ENCODE results near the gene MARK4.

MARK4 gene

DNA sequence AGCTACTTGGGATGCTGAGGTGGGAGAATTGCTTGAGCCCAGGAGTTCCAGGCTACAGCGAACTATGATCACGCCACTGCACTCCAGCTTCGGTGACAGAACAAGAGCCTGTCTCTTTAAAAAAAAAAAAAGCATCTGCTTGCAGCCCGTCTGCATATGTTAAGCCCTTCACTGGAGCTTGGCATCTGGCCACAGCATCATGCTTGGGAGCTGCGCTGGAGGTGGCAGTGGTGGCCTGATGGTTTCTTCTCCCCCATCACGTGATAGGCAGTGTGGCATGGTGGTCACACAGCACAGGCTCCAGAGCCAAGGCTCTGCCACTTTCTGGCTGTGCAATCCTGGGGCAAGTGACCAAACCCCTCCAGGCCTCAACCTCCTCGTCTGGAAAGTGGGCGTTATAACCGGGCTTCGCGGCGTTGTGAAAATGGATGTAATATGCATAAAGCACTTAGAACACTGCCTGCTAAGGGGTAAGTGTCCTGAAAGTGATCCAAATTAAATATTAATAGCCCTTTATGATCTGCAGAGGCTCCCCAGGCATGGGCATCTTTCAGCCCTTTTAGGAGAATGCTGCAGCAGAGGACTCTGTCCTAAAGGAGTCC lies 24.4 kb downstream of the MARK4 start:
- DNase-seq, result peak; percentile 16

DNA sequence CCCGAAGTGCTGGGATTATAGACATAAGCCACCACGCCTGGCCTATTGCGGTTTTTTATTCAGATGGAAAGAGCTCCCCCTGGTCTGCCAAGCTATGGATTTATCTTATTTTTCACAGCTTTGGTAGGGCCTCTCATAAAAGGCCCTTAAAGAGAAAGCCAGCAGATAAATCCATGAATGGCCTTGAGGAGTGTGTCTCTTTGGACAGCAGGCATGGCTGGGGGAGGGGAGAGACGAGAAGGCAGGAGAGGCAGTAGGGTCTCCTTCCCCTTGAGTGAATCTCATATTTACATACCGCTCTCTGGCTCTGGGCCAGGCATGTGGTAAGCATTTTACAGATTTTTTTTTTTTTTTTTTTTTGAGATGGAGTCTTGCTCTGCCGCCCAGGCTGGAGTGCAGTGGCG lies 25.2 kb downstream of the MARK4 start:
- DNase-seq, result peak; percentile 44

DNA sequence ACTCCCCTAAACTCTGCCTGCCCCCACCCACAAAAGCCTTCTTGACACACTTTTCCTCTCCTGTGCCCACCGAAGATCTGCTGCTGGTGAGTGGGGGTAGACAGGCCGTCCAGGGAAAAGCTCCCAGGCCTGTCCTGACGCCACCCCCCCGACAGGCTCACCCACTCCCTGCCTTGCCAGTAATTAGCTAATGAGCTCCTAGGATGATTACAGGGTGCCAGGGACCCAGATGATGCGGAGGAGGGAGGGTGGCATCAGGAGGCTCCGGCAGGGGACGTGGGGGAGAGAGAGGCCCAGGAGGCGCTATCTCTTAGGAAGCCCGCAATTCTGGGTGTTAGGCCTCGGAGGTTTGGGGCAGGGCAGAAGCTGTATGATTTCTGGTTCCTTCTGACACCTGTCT lies 27.0 kb downstream of the MARK4 start:
- no peak for DNase-seq

DNA sequence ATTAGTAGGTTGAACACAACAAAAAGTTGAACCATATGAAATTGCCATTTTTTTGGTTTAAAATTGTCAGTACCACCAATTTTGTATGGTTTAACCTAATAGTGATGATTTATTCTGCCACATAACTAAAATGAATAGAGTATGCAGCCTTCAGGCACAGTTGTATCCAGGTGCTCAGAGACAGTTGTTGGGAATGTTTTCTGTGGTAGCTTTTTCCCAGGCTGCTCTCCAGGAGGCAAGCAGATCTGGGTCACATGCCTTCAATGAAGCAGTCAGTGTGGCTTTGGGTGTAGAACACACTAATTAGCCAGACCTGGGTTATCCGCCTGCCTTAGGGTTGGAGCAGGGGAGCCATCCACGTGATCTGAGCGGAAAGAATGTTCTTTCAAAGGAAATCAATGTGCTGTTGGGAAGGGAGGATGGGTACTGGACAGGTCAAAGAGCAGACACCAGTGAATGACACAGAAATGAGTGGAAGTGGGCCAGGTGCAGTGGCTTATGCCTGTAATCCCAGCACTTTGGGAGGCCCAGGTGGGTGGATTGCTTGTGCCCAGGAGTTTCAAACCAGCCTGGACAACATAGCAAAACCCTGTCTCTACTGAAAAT lies 28.6 kb downstream of the MARK4 start:
- no peak for DNase-seq

DNA sequence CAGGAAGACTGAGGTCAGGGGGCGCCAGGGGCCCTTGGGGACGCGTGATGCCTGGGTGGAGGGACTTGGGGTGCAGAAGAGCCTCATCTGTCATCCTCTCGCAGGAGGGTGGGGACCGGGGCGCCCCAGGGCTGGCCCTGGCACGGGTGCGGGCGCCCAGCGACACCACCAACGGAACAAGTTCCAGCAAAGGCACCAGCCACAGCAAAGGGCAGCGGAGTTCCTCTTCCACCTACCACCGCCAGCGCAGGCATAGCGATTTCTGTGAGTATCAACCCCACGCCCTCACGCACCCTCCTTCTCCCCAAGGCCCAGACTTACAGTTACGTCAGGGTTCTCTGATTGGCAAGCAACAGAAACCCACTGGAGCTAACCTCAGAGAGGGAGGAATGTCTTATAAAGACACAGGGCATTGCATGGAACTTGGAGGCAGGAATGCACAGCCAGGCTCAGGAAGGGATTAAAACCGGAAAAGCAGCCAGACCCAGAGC lies 29.4 kb downstream of the MARK4 start:
- DNase-seq, result no peak

DNA sequence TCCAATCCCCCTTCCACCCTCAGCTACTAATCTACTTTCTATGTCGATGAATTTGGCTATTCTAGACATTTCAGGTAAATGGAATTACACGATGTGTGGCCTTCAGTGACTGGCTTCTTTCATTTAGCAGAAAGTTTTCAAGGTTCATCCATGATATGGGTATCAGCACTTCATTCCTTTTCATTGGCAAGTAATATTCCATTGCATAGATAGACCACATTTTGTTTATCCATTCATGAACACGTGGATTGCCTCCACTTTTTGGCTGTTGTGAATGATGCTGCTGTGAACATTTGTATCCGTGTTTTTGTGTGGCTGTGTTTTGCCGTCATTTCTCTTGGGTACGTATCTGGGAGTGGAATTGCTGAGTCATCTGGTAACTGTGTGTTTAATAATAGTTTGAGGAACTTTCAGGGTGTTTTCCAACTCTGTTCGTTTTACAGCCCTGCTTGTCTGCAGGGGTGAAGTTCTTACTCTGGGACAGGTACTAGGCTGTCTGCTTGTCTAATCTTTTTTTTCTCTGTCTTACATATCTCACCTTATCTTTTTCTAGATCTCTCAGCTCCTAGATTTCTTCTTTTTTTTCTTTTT lies 32.5 kb downstream of the MARK4 start:
- no peak for DNase-seq

DNA sequence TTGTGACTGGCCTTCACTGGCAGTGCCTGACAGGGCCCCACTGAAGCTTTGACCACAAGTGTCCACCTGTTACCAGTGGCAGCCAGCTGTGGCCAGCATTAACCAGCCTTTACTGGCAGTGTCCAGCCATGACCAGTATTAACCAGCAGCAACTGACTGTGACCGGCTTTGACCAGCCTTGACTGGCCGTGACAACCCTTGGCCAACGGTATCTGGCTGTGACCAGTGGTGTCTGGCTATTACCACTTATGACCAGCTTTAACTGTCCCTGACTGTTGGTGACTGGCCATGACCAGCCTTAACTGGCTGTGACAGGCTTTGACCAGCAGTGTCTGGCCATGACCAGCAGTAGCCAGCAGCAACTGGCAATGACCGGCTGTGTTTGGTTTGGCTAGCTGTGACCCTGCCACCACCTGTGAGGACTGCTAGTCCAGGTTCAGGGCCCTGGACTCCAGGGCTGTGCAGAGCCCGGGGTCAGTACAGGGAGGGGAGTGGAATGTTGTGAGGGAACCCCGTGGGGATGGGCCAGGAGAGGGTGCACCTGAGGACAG lies 39.4 kb downstream of the MARK4 start:
- no peak for DNase-seq

DNA sequence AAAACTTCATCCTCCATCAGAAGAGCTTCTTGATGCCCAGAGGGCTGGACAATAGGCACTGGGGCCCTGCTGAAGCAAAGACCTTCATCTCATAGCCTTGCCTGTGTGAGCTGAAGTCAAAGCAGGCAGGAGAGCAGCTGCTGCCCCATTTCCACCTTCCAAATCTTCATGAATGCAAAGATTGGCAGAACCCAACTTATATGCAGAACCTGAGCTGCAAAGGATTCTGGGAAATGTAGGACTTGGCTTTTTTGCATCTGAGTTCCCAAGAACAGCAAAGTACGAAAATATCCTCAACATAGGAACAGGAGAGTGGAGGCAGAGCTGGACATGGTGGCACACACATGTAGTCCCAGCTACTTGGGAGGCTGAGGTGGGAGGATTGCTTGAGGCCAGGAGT lies 40.8 kb downstream of the MARK4 start:
- DNase-seq, result no peak

DNA sequence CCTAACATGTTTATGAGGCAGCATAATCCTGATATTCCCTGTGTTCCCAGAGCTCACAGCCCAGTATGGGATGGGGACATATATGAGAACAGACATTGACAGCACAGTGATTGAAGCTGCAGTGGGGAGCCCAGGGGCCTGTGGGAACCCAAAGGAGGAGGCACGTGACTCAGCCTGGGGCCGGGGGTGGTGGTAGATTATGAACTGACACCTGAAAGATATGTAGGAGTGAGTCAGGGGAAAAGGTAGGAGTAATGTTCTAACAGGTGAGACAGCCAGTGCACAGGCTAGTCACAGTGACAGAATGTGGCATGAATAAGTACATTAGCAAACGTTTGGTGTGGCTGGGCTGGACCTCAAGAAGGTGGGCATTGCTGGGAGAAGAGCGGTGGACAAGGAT lies 42.6 kb downstream of the MARK4 start:
- DNase-seq, result no peak

DNA sequence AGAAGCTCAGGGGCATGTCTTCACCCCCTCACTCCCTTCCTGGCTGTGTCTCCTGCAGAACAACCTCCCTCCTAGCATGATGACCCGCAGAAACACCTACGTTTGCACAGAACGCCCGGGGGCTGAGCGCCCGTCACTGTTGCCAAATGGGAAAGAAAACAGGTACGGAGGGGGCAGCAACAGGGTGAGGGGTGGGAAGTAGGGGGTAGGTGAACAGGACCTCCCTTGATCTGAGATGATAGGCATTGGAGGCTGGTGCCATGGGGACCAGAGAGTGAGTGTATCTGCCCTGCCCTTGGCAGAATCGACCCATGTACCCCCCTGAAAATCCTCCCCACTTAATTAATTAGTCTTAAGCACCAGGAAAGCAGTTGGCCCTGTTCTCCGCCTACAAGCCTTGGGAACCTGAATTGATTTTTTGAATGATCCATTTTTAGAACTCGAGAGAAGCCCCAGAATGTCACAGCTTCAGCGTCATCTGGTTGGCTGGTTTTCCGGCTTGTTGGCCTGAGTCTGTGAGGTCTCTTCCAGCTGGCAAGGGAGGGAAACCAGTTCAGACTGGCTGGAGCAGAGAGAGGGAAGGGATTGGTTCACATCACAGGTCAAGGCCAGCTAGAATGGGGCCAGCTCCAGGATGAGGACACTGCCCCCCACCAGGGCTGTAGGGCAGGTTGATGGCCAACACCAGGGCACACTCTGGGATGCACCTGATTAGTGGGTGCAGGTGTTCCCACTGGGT lies 43.4 kb downstream of the MARK4 start:
- DNase-seq, result no peak

DNA sequence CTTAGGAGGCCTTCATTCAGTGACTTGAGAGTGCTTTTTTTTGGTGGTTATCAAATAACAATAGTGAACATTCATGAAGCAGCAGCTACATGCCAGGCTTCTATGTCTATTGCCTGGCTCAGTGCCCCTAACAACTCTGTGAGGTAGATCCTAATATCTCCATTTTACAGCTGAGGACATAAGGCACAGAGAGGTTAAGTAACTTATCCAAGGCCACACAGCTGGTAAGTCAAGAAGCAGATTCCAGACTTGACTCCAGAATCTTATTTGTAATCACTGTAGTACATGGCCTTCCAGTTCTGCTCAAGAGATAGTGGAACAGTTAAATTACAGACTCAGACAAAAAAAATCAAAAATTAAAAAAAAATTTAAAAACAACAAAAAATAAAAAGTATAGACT lies 44.8 kb downstream of the MARK4 start:
- DNase-seq, result no peak

DNA sequence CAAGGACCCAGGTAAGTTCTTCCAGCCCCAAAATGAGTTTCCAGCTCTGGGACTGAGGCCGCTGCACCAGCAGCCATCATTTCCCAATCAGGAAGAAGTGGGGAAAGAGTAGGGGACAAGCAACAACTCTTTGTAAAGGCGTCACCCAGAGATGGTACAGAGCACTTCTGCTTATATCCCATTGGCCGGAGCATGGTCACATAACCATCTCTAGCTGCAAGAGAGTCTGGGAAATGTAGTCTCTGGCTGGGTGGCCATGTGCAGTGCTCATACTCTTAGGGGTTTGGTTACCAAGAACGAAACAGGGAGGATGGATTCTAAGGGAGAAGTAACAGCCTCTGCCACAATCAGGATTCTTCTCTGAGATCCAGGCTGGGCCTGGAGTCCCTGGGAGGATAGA lies 45.3 kb downstream of the MARK4 start:
- no peak for DNase-seq

DNA sequence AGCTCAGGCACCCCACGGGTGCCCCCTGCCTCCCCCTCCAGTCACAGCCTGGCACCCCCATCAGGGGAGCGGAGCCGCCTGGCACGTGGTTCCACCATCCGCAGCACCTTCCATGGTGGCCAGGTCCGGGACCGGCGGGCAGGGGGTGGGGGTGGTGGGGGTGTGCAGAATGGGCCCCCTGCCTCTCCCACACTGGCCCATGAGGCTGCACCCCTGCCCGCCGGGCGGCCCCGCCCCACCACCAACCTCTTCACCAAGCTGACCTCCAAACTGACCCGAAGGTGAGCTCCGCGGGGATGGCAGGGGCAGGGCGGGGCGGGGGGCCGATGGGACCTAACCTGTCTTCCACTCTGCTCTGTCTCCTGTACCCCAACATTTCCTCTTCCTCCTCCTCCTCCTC lies 46.6 kb downstream of the MARK4 start:
- DNase-seq, result no peak

DNA sequence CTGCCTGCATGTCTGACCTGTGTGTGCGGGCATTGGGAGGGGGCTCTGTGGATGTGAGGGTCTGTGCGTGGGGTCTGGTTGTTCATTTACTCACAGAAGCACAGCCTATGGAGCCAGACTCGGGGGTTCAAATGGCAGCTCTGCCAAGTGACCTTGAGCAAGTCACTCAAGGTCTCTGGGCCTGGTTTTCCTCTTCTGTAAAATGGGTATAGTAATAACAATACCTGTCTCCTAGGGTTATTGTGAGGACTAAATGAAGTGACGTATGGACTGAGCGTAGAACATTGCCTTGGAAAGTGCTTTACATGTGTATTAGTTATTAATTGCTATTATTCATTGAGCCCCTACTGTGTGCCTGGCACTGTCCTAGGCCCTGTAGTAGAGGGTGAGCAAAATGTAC lies 47.2 kb downstream of the MARK4 start:
- DNase-seq, result no peak

DNA sequence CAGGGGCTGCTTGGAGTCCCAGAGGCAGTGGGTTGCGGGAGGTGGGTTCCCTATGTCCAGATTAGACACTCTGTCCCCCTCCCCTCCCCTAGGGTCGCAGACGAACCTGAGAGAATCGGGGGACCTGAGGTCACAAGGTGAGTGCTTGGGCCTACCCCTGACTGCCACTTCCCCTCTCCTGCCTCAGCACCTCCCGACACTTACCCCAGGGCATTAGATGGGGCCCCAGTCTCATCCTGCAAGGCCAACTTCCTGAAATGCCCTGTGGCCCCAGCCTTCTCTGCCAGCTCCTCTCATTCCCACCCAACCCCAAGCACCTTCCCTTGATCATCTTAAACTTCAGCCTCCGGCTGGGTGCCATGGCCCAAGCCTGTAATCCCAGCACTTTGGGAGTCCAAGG lies 48.6 kb downstream of the MARK4 start:
- no peak for DNase-seq

DNA sequence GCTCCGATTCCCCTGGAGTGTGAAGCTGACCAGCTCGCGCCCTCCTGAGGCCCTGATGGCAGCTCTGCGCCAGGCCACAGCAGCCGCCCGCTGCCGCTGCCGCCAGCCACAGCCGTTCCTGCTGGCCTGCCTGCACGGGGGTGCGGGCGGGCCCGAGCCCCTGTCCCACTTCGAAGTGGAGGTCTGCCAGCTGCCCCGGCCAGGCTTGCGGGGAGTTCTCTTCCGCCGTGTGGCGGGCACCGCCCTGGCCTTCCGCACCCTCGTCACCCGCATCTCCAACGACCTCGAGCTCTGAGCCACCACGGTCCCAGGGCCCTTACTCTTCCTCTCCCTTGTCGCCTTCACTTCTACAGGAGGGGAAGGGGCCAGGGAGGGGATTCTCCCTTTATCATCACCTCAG lies 51.3 kb downstream of the MARK4 start:
- no peak for DNase-seq

DNA sequence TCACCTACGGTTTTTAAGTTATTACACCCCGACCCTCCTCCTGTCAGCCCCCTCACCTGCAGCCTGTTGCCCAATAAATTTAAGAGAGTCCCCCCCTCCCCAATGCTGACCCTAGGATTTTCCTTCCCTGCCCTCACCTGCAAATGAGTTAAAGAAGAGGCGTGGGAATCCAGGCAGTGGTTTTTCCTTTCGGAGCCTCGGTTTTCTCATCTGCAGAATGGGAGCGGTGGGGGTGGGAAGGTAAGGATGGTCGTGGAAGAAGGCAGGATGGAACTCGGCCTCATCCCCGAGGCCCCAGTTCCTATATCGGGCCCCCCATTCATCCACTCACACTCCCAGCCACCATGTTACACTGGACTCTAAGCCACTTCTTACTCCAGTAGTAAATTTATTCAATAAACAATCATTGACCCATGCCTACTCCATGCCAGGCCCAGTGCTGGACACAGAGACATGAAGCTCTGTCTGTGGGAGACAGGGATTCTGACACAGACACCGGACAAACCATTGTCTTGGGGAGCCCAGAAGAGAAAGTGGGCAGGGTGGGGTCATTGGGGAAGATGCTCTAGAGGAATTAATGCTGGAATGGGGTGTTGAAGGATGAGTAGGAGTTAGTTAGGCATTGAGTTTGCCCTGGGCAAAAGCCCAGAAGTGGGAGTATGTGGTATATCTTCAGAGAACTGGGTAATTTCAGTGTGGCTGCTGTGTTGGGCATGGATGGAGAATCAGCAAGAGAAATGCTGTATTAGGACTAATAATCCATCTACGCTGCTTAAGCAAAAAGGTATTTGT lies 52.4 kb downstream of the MARK4 start:
- no peak for DNase-seq

DNA sequence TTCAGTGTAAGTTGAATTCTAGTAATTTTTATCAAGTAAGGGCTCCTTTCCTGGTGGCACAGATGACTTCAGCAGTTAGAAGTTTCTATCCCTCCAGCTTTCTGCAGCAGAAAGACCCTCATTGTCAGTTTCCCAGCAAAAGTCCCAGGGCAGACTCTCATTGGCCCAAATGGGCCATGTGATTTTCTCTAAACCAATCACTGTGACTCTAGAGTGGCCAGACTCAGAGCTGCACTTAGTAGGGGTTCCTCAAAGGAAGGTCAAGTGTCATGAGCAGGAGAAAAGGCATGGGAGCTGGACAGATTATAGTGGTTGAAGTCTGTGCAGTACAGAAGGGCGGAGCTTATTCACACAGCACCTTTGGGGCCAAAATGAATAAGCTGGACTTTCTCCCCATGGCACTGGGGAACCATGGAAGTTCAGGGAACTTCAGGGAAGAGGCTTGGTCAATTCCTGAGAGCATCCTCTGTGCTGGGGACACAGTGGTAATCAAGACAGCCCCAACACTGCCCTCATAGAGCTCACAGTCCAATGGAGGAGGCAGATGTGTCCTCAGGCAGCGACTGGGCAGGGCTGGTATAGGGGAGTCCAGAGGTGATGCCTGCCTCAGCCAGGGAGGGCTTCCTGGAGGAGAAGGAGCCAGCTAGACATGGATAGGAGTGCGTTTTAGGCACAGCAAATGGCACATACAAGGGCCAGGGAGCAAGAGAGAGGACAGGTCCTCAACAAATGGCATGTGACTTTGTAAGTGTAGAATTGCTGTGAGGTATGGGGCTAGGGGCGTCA lies 53.3 kb downstream of the MARK4 start:
- DNase-seq, result no peak

DNA sequence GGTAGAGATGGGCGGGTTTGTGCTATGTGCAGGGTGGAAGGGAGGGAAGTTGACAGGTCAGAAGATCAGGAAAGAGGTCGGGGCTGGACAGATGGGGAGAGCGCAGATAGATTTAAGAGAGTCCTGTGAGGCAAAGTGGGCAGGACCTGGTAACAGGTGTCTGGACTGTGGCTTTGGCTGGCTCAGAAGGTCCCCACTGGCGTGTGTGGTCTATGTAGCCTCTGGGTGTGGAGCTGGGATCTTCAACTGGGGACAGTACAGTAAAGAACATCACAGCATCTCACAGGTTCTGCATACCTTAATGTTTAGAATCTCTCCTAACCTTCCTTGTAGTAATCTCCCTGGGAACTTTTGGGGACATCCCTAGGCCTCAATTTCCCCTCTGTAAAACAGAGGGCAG lies 53.9 kb downstream of the MARK4 start:
- DNase-seq, result no peak

DNA sequence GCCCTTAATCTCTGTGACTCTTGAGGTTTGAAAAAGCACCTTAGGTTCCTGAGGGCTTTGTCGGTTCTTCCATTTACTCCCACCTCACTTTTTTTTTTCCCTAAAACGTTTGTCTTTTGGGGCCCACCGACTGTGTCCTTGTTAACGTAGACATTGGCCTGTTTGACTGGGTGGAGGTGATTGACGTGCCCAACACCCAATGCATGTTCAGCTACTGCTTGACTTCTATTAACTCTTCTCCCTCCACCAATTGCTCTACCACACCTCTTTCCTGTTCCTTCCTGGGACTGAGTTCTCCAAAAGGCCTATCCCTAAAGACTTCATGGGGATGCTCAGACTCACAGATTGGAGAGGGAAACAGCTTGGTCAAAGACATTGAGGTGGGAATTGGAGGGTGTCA lies 54.4 kb downstream of the MARK4 start:
- DNase-seq, result no peak

DNA sequence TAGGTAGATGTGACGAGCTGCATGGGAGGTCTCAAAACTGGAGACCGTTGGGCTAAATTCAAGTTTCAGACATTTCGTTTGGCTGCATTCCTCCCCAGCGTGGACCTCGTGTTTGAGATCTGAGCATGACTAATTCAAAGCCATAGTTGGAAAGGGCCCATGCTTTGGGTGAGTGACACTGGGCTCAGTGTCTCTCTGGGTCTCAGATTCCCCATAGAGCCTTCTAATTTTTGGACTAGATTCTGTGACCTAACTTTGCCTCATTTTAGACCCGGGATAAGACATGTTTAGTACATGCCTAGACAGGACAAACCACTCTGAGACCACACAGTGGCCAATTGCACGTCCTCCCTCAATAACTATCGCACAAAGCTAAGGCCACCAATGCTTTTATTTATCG lies 55.0 kb downstream of the MARK4 start:
- DNase-seq, result no peak

DNA sequence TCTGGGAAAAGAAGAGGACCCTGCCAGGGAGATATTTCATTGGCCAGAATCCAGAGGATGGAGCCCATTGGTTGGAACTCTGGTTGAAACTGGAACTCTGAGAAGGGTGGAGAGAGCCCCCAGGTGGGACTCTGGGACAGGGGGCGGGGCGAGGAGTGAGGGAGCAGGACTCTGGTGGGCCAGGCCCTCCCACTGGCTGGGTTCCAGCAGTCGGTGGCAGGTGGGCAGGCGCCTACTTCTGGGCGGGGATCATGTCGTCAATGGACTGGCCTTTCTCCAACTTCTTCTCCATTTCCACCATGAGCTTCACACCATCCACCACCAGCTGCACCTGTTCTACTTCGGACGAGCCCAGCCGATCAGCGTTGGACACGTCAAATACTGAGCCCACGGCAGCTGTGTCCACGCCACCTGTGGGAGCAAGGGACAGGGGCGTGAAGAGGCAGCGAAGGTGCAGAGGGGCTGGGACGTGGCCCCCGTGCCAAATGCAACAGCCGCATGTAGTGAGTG lies 55.5 kb downstream of the MARK4 start:
- DNase-seq, result no peak
